Epithelial cell of esophagus (primary cell): Measurements from ENCODE around the gene EEPD1.

ENCODE experiments used
- DNase-seq: peaks from one replicate; pipeline ENCODE4 v3.0.0; 2010; ENCODE audit warnings: low read depth
- H3K4me3 ChIP-seq: 2 replicates; pipeline ENCODE4 v1.5.1; 2011; ENCODE audit warnings: mild to moderate bottlenecking, low read length, control low read depth
- TF ChIP-seq, protein P1 (sequence below): IDR thresholded peaks from 2 replicates; pipeline ENCODE4 v1.5.1; 2011; ENCODE audit warnings: low read depth, mild to moderate bottlenecking, low read length, control low read depth, inconsistent platforms; ENCODE audit not compliant: insufficient read depth; ENCODE audit errors: missing control alignments

Gene EEPD1

DNA sequence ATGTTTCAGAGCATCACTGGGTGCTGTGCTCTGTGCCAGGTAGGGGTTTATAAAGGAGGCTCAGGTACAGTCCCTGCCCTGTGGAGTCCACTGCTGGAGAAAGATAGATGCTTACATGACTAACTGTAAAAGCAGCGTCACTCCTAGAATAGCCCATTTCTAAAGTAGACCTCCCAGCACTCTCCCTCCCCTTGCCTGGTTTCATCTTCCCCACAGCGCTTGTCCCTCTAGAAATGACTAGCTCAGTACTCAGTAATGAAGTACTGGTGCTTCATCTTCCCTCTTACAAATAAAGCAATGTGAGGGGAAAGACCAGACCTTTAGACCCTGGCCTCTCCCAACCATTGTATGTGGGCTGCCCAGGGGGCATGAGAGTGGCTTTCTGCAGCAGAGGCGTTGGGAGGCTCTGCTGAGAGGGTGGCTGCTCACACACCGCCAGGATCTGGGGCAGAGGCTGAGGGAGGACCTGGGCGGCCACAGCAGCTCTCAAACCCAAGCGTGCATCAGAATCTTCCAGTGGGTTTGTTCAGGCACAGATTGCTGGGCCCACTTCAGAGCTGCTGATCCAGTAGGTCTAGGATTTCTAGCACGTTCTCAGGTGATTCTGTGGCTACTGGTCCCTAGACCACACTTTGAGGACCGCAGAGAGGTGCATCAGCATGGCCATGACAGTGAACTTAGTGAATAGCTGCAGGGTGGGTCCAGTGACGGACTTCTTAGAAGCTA, 126.3 kb downstream of the EEPD1 start:
- TF ChIP-seq, protein P1, sequence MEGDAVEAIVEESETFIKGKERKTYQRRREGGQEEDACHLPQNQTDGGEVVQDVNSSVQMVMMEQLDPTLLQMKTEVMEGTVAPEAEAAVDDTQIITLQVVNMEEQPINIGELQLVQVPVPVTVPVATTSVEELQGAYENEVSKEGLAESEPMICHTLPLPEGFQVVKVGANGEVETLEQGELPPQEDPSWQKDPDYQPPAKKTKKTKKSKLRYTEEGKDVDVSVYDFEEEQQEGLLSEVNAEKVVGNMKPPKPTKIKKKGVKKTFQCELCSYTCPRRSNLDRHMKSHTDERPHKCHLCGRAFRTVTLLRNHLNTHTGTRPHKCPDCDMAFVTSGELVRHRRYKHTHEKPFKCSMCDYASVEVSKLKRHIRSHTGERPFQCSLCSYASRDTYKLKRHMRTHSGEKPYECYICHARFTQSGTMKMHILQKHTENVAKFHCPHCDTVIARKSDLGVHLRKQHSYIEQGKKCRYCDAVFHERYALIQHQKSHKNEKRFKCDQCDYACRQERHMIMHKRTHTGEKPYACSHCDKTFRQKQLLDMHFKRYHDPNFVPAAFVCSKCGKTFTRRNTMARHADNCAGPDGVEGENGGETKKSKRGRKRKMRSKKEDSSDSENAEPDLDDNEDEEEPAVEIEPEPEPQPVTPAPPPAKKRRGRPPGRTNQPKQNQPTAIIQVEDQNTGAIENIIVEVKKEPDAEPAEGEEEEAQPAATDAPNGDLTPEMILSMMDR: no peak
- no peak overlapping the region for H3K4me3 ChIP-seq
- DNase-seq: no peak

DNA sequence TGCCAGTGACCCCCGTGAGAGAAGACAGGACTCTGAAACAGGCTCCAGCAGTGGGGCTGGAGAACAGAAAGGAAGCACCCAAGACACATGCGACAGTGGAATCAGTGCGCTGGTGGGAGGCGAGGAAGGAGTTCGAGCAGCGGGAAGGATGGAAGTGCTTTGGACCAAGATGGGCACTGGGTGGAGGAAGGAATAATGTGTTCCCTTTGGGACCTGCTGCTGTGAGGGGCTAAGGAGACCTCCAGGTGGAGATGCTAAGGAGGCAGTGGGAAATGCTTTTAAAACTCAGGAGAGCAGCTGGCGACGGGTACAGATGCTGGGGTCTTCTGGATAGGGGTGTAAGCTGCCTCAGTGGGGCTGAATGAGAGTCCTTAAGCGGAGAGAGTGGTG, 126.9 kb downstream of the EEPD1 start:
- H3K4me3 ChIP-seq: no peak overlapping the region
- TF ChIP-seq, protein P1: no peak
- DNase-seq: no peak

DNA sequence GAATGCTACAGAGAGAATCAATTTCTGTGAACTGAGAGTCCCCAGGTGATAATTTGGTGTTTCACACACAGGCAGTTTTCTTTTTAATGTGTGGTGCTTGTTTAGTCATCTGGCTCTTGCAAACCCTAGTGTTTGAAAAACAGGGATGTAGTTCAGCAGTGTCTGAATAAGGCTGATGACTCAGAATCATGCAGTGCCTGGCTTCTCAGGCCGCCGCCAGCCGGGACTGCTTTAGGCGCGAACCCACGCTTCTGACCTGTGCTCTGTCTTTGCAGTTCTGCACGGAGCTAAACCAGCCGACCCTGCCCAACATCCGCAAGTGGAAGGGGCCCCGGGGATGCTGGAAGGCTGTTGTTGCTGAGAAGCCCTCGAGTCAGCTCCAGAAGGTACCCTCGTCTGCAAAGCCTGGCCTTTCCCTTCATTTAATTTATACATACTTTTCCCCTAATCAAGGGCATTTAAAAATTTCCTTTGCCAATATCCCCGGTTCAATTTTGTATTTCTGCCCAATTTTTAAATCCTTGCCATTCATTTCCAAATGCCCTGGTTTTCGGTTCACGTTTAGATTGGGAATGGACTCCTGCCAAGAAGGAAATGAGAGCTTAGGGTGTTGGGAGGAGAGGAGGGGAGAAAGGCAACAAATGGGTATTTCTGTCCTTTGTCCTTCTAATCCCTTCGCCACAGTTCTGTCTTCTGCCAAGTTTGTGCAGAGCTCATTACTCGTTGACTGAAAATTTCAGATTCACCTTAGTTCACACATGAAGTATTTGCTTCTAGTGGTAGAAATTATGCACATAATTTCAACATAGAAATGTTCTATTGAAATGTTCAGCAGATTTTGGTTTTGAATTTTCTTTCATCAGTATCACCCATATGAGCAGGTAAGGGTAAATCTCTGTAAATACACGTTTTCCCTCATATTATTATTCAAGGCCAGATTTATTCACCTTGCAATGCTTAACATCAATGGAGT, 128.1 kb downstream of the EEPD1 start:
- H3K4me3 ChIP-seq: peak overlapping the region; percentile 7
- TF ChIP-seq, protein P1: peak; percentile 14
- DNase-seq: peak; percentile 90

DNA sequence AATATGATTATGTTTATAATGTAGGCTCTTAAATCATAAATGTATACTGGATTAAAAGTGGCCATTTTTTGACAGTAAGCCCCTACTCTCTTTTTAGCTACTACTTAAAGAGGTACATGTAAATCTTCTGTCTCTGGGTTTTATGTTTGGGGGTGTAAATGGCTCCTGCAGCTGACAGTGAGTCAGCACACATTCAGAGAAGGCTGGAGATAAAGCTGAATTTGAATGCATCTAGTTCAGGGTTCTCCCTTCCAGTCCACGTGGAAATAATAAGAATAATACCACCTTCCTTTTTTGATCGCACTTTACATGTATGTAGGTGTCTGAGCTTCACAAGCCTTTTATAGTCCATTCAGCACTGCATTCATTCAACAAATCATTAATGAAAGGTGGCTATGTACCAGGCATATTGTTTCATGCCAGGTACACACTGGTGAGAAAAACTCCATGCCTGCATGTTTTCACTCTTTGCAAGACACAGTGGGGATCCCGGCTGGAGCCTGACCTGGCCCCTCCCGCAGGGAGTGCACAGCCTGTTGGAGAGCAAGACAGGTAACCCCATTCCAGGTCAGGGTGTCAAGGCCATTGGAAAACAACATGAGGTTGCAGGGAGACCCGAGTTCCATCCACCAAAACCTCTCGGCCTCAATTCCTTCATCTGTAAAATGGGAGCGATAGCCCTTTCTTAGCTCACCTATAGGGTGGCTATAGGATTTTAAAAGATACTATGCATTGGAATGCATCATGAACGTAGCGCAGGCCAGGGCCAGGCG, 129.1 kb downstream of the EEPD1 start:
- no peak for DNase-seq
- no peak overlapping the region for H3K4me3 ChIP-seq
- TF ChIP-seq, protein P1: no peak

DNA sequence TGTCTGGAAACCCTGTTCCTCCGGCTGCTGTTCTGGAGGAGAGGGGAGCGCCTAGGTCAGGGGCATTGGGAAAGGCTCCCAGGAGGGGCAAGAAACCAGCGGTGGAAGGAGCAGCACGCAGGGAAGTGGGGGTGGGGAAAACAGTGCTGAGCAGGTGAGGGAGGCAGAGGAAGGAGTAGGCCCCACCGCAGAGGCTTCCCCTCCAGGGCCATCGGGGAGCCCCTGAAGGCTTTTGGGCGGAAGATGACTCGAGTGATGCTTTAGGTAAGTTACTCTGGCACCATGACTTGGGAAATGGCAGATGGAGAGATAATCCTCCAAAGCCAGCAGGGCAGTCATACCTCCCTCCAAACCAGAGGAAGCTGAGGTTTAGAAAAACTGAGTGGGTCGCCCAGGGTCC, 130.1 kb downstream of the EEPD1 start:
- TF ChIP-seq, protein P1: no peak
- no peak for DNase-seq

DNA sequence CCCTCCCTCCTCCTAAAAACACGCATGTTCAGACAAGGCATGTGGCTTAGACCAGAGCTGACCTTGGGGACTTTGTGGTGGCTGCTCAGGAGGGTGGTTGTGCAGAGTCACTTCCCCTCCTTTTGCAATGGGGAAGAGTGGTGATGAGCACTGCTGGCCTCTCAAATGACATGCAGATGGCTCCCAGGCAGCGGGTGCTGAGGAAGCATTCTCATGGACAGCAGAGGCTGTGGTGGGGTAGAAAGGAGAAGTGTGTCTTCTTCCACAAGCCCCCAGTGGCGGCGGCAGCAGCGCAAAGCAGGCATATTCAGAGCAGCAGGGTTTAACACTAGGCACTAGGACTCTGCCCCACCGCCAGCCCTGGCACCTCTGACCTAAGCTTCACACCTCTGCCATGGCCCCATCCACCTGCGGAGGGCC, 130.7 kb downstream of the EEPD1 start:
- TF ChIP-seq, protein P1: no peak
- no peak overlapping the region for H3K4me3 ChIP-seq
- DNase-seq: no peak

More for the DNA sequence above, 130.1 kb downstream of the EEPD1 start:
- H3K4me3 ChIP-seq: no peak overlapping the region
